Mammary epithelial cell (primary cell): ENCODE results near the gene COL23A1.

ENCODE experiments used
- EZH2 ChIP-seq: IDR thresholded peaks from 2 replicates; pipeline ENCODE4 v1.6.1; 2012; ENCODE audit warnings: low read length, inconsistent platforms, borderline replicate concordance
- TF ChIP-seq, protein P1 (sequence below), 2 donors: IDR thresholded peaks in 1 of 2; conservative IDR thresholded peaks in 1 of 2; 2 replicates each; pipeline ENCODE4 v1.5.1; 2011 to 2012; ENCODE audit warnings: inconsistent platforms in 2 of 2, low read length in 2 of 2, mild to moderate bottlenecking in 2 of 2, control low read depth in 1 of 2, low read depth in 1 of 2; ENCODE audit not compliant: insufficient read depth in 1 of 2; ENCODE audit errors: extremely low read depth in 1 of 2

DNA sequence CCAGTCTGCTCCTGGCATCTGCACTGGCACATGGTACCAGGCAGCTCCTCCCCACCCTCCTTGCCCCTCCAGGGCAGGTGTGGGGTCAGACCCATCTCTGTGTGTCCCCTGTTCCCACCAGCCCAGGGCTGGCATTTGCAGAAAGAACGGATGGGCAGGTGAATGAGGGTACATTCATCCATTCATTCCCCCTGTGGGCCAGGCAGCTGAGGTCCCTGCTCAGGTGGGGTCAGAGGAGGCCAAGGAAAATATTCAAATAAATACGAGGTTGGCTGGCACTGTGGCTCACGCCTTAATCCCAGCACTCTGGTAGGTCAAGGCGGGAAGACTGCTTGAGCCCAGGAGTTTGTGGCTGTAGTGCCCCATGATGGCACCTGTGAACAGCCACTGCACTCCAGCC, 332.5 kb downstream of the COL23A1 start:
- TF ChIP-seq EZH2 = no peak
- TF ChIP-seq, protein P1, sequence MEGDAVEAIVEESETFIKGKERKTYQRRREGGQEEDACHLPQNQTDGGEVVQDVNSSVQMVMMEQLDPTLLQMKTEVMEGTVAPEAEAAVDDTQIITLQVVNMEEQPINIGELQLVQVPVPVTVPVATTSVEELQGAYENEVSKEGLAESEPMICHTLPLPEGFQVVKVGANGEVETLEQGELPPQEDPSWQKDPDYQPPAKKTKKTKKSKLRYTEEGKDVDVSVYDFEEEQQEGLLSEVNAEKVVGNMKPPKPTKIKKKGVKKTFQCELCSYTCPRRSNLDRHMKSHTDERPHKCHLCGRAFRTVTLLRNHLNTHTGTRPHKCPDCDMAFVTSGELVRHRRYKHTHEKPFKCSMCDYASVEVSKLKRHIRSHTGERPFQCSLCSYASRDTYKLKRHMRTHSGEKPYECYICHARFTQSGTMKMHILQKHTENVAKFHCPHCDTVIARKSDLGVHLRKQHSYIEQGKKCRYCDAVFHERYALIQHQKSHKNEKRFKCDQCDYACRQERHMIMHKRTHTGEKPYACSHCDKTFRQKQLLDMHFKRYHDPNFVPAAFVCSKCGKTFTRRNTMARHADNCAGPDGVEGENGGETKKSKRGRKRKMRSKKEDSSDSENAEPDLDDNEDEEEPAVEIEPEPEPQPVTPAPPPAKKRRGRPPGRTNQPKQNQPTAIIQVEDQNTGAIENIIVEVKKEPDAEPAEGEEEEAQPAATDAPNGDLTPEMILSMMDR (conservative IDR thresholded peaks at IDR 0.05 in 1 of 2, IDR thresholded peaks at IDR 0.05 in 1 of 2; ENCODE audit: extremely low read depth in 1 of 2, insufficient read depth in 1 of 2, low read depth in 1 of 2, low read length in 2 of 2) = no peak
